ENCODE data around the gene FOXE3.

GRCh38 chr1:47423872-47424271, 7.8 kb downstream of the FOXE3 start:
- TF ChIP-seq CTCF (IDR thresholded peaks at IDR 0.05; ENCODE audit: insufficient read depth, low read length, poor library complexity, severe bottlenecking) = no peak
- TF ChIP-seq EZH2phosphoT487 (conservative IDR thresholded peaks at IDR 0.05; ENCODE audit: low read length) = no peak
